ENCODE data around the gene CMIP.

The CMIP gene

GRCh38 chr16:81567087-81567486 lies 122.5 kb downstream of the CMIP start:
- no peak for DNase-seq
- Histone ChIP-seq H3K4me3 (ENCODE audit: control insufficient read depth in 1 of 7, extremely low read depth in 1 of 7, insufficient read depth in 4 of 7, low read depth in 2 of 7, low read length in 6 of 7) (no peak overlapping the region), H3K27me3 (replicated peaks in 2 of 5; ENCODE audit: control insufficient read depth in 4 of 5, insufficient read depth in 5 of 5, low read length in 4 of 5) (no peaks in the 10 kb centered on the region), H3K27ac (ENCODE audit: insufficient read depth in 1 of 2, low read depth in 1 of 2, low read length in 2 of 2, poor library complexity in 1 of 2, severe bottlenecking in 2 of 2) (no peak overlapping the region), H3K9me3 (ENCODE audit: control extremely low read depth in 1 of 5, control insufficient read depth in 4 of 5, insufficient read depth in 2 of 5, low read depth in 1 of 5, low read length in 4 of 5) (no peaks in the 10 kb centered on the region), H3K4me1 (ENCODE audit: control extremely low read depth in 1 of 4, control insufficient read depth in 4 of 4, insufficient read depth in 4 of 4, low read length in 3 of 4) (peaks cover 0 to 10% (median 0%) of the 10 kb centered on the region in 4 experiments), H3K36me3 (ENCODE audit: control insufficient read depth in 4 of 4, insufficient read depth in 4 of 4, low read length in 3 of 4) (no peaks in the 10 kb centered on the region)
- 94% methylated on average over 13 of the region's 13 CpGs for WGBS (ENCODE audit: insufficient coverage)
- POLR2A ChIA-PET: no interaction called here
- CTCF ChIA-PET: interaction anchor here (0.9 kb wide), 1 partner anchor 164 kb away, joined by 3 read pairs; no protein-coding TSS in a partner anchor

DNA sequence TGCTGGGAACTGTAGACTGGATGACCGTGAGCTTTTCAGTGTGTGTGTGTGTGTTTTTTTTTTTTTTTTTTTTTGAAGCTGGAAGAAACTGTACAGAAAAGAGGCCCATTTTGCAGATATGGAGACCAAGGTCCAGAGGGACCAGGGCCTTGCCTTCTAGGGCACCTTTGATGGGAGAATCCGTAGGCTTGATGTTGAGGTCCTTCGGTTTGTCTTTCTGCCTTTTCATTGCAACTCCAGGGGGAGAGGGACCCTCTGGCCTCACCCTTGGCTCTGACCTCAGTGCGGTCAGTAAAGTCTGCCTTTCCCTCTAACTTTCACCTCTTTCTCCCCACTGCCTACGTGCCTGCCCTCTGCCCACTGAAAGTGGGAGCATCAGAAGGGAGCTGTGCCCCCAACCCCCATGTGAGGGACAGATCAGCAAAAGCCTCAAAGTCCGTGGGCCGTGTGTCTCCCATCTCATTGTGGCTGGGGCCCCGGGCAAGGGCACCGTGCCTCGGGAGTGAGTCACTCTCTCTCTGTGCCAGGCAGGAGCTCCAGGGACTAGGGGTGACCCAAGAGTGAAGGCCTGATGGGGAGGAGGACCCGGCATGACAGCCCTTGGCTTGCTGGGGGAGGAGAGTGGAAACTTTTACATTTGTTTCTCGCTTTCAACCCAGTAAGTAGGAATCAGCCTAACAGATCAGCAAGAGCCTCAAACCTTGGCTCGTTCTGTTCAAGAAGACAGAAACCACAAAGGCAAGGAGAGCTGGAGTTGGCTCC lies 123.6 kb downstream of the CMIP start:
- Histone ChIP-seq H3K27ac (ENCODE audit: insufficient read depth in 1 of 2, low read depth in 1 of 2, low read length in 2 of 2, poor library complexity in 1 of 2, severe bottlenecking in 2 of 2) (peak overlapping the region in 1 of 2 experiments; percentile 4), H3K4me1 (ENCODE audit: control extremely low read depth in 1 of 4, control insufficient read depth in 4 of 4, insufficient read depth in 4 of 4, low read length in 3 of 4) (peaks cover 0 to 10% (median 0%) of the 10 kb centered on the region in 4 experiments), H3K36me3 (ENCODE audit: control insufficient read depth in 4 of 4, insufficient read depth in 4 of 4, low read length in 3 of 4) (no peaks in the 10 kb centered on the region), H3K4me3 (ENCODE audit: control insufficient read depth in 1 of 7, extremely low read depth in 1 of 7, insufficient read depth in 4 of 7, low read depth in 2 of 7, low read length in 6 of 7) (no peak overlapping the region), H3K27me3 (replicated peaks in 2 of 5; ENCODE audit: control insufficient read depth in 4 of 5, insufficient read depth in 5 of 5, low read length in 4 of 5) (no peaks in the 10 kb centered on the region), H3K9me3 (ENCODE audit: control extremely low read depth in 1 of 5, control insufficient read depth in 4 of 5, insufficient read depth in 2 of 5, low read depth in 1 of 5, low read length in 4 of 5) (no peaks in the 10 kb centered on the region)
- ChIA-PET POLR2A (no interaction called here), CTCF (interaction anchor here (0.9 to 1.0 kb wide), 2 partner anchors 14 to 165 kb away, joined by 3 read pairs; no protein-coding TSS in a partner anchor)
- 86% methylated on average over 10 of the region's 13 CpGs for WGBS (ENCODE audit: insufficient coverage)
- no peak for DNase-seq

GRCh38 chr16:81568749-81569087 lies 124.1 kb downstream of the CMIP start:
- Histone ChIP-seq H3K4me3 (ENCODE audit: control insufficient read depth in 1 of 7, extremely low read depth in 1 of 7, insufficient read depth in 4 of 7, low read depth in 2 of 7, low read length in 6 of 7) (no peak overlapping the region), H3K27ac (ENCODE audit: insufficient read depth in 1 of 2, low read depth in 1 of 2, low read length in 2 of 2, poor library complexity in 1 of 2, severe bottlenecking in 2 of 2) (no peak overlapping the region), H3K9me3 (ENCODE audit: control extremely low read depth in 1 of 5, control insufficient read depth in 4 of 5, insufficient read depth in 2 of 5, low read depth in 1 of 5, low read length in 4 of 5) (no peaks in the 10 kb centered on the region), H3K27me3 (replicated peaks in 2 of 5; ENCODE audit: control insufficient read depth in 4 of 5, insufficient read depth in 5 of 5, low read length in 4 of 5) (no peaks in the 10 kb centered on the region), H3K36me3 (ENCODE audit: control insufficient read depth in 4 of 4, insufficient read depth in 4 of 4, low read length in 3 of 4) (no peaks in the 10 kb centered on the region), H3K4me1 (ENCODE audit: control extremely low read depth in 1 of 4, control insufficient read depth in 4 of 4, insufficient read depth in 4 of 4, low read length in 3 of 4) (peaks cover 0 to 10% (median 0%) of the 10 kb centered on the region in 4 experiments)
- CTCF ChIA-PET: interaction anchor here (1.0 to 1.5 kb wide), 3 partner anchors 10 to 129 kb away, joined by 3 to 4 read pairs (median 3); no protein-coding TSS in a partner anchor
- WGBS (ENCODE audit: insufficient coverage): 96% methylated on average over 8 of the region's 8 CpGs
- DNase-seq: no peak
- POLR2A ChIA-PET: no interaction called here

DNA sequence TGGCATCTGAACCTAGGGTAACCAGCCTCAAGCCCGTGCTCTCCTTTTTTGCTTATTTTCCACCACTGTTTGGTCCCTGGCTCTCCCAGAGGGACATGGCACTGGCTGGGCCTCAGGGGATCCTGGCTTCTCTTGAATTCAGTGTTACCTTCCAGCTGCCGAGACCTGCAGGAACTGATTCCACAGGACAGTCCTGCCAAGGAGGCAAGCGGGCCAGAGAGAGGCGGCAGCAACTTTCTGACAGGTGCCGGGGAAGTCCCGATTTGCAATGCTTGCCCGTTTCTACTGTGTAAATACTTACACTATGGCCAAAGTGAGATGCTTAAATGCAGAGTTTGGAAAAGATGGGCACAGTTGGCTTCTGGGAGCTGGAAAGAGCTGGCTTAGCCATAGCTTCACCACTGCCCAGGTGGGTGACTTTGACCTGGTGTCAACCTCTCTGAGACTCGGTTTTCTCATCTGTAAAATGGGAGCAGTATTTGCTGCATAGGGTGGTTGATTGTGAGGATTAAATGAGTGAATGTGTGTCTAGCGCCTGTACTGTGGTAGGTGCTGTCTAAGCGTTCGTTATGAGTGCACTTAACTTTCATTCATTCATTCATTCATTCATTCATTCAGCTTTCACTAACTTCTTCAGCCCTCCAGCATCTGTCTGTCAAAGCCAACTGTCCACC lies 124.9 kb downstream of the CMIP start:
- Histone ChIP-seq H3K9me3 (ENCODE audit: control extremely low read depth in 1 of 5, control insufficient read depth in 4 of 5, insufficient read depth in 2 of 5, low read depth in 1 of 5, low read length in 4 of 5) (no peaks in the 10 kb centered on the region), H3K27ac (ENCODE audit: insufficient read depth in 1 of 2, low read depth in 1 of 2, low read length in 2 of 2, poor library complexity in 1 of 2, severe bottlenecking in 2 of 2) (no peak overlapping the region), H3K27me3 (replicated peaks in 2 of 5; ENCODE audit: control insufficient read depth in 4 of 5, insufficient read depth in 5 of 5, low read length in 4 of 5) (no peaks in the 10 kb centered on the region), H3K4me3 (ENCODE audit: control insufficient read depth in 1 of 7, extremely low read depth in 1 of 7, insufficient read depth in 4 of 7, low read depth in 2 of 7, low read length in 6 of 7) (no peak overlapping the region), H3K36me3 (ENCODE audit: control insufficient read depth in 4 of 4, insufficient read depth in 4 of 4, low read length in 3 of 4) (no peaks in the 10 kb centered on the region), H3K4me1 (ENCODE audit: control extremely low read depth in 1 of 4, control insufficient read depth in 4 of 4, insufficient read depth in 4 of 4, low read length in 3 of 4) (peaks cover 0 to 10% (median 0%) of the 10 kb centered on the region in 4 experiments)
- CTCF ChIA-PET: interaction anchor here (1.1 to 1.5 kb wide), 2 partner anchors 9 to 128 kb away, joined by 3 to 4 read pairs; no protein-coding TSS in a partner anchor
- POLR2A ChIA-PET: no interaction called here
- no peak for DNase-seq
- 69% methylated on average over 5 of the region's 11 CpGs for WGBS (ENCODE audit: insufficient coverage)

GRCh38 chr16:81570151-81570846 lies 125.7 kb downstream of the CMIP start:
- Histone ChIP-seq H3K27me3 (replicated peaks in 2 of 5; ENCODE audit: control insufficient read depth in 4 of 5, insufficient read depth in 5 of 5, low read length in 4 of 5) (no peaks in the 10 kb centered on the region), H3K9me3 (ENCODE audit: control extremely low read depth in 1 of 5, control insufficient read depth in 4 of 5, insufficient read depth in 2 of 5, low read depth in 1 of 5, low read length in 4 of 5) (no peaks in the 10 kb centered on the region), H3K27ac (ENCODE audit: insufficient read depth in 1 of 2, low read depth in 1 of 2, low read length in 2 of 2, poor library complexity in 1 of 2, severe bottlenecking in 2 of 2) (no peak overlapping the region), H3K4me1 (ENCODE audit: control extremely low read depth in 1 of 4, control insufficient read depth in 4 of 4, insufficient read depth in 4 of 4, low read length in 3 of 4) (peaks cover 0 to 10% (median 0%) of the 10 kb centered on the region in 4 experiments), H3K4me3 (ENCODE audit: control insufficient read depth in 1 of 7, extremely low read depth in 1 of 7, insufficient read depth in 4 of 7, low read depth in 2 of 7, low read length in 6 of 7) (no peak overlapping the region), H3K36me3 (ENCODE audit: control insufficient read depth in 4 of 4, insufficient read depth in 4 of 4, low read length in 3 of 4) (no peaks in the 10 kb centered on the region)
- WGBS (ENCODE audit: insufficient coverage): 97% methylated on average over 18 of the region's 18 CpGs
- DNase-seq: no peak
- ChIA-PET CTCF (interaction anchor here (1.5 kb wide), 1 partner anchor 127 kb away, joined by 3 read pairs; no protein-coding TSS in a partner anchor), POLR2A (no interaction called here)

GRCh38 chr16:81571175-81571574 lies 126.6 kb downstream of the CMIP start:
- CTCF ChIA-PET: no interaction called here
- no peaks in the 10 kb centered on the region for H3K9me3 ChIP-seq (ENCODE audit: control extremely low read depth in 1 of 5, control insufficient read depth in 4 of 5, insufficient read depth in 2 of 5, low read depth in 1 of 5, low read length in 4 of 5)
- no peak overlapping the region for H3K27ac ChIP-seq (ENCODE audit: insufficient read depth in 1 of 2, low read depth in 1 of 2, low read length in 2 of 2, poor library complexity in 1 of 2, severe bottlenecking in 2 of 2)
- peaks cover 0 to 10% (median 0%) of the 10 kb centered on the region in 4 experiments for H3K4me1 ChIP-seq (ENCODE audit: control extremely low read depth in 1 of 4, control insufficient read depth in 4 of 4, insufficient read depth in 4 of 4, low read length in 3 of 4)
- no peak for DNase-seq
- 100% methylated on average over 4 of the region's 4 CpGs for WGBS (ENCODE audit: insufficient coverage)
- no peak overlapping the region for H3K4me3 ChIP-seq (ENCODE audit: control insufficient read depth in 1 of 7, extremely low read depth in 1 of 7, insufficient read depth in 4 of 7, low read depth in 2 of 7, low read length in 6 of 7)
- H3K36me3 ChIP-seq (ENCODE audit: control insufficient read depth in 4 of 4, insufficient read depth in 4 of 4, low read length in 3 of 4): no peaks in the 10 kb centered on the region
- POLR2A ChIA-PET: no interaction called here
- no peaks in the 10 kb centered on the region for H3K27me3 ChIP-seq (replicated peaks in 2 of 5; ENCODE audit: control insufficient read depth in 4 of 5, insufficient read depth in 5 of 5, low read length in 4 of 5)

Measured in common myeloid progenitor, CD34-positive (primary cell).